ENCODE results near the gene SIPA1L3. TPM values are rescaled to one million over a fixed set of nuclear protein-coding genes. Genes with fewer than 3 reads are reported as not detected.

Gene SIPA1L3
- total and polyA plus RNA-seq, 2 of the 13 experiments (the other 11 are each of a cell fraction or from before 2014, with no cell fraction given): 5.5 to 7.7 TPM

DNA sequence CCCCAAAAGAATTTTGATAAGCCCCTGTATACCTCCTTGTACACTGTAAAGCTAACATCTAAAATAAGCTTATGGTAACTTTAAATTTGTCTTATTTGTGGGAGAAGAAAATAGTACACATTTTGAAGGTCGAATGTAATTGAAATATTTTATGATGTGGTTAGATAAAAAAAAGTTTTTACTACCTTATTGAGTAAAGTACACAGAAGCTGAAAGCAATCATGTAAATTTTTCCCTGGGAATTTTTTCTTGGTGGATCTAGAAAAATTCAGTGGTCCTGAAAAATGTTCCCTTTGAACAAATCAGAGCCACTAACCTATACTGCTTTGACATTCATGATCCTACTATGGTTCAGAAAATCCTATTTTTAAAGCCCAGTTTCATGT is 46.9 kb downstream of the SIPA1L3 start:
- Histone ChIP-seq H3K27me3 (ENCODE audit: control insufficient read depth in 1 of 2, insufficient read depth in 2 of 2, low read length in 2 of 2) (no peaks in the 10 kb centered on the region), H3K79me2 (ENCODE audit: insufficient read depth, low read length) (peaks cover 7% of the 10 kb centered on the region), H3K4me1 (ENCODE audit: insufficient read depth, low read length) (peaks cover 21% of the 10 kb centered on the region), H3K9me3 (ENCODE audit: low read length) (no peaks in the 10 kb centered on the region), H2AFZ (ENCODE audit: low read length) (no peak overlapping the region), H3K27ac (ENCODE audit: extremely low read length, insufficient read depth, low read length) (no peak overlapping the region), H3K4me3 (replicated peaks in 1 of 3; ENCODE audit: insufficient read depth in 1 of 3, low read depth in 2 of 3, low read length in 3 of 3) (no peak overlapping the region), H3K9ac (ENCODE audit: insufficient read depth, low read depth, low read length) (no peak overlapping the region), H4K20me1 (ENCODE audit: insufficient read depth, low read length) (no peaks in the 10 kb centered on the region; the same call in 1 of the 2 replicates), H3K4me2 (ENCODE audit: low read depth, low read length) (no peak overlapping the region), H3K36me3 (replicated peaks in 1 of 2; ENCODE audit: control insufficient read depth in 1 of 2, insufficient read depth in 2 of 2, low read length in 2 of 2) (no peaks in the 10 kb centered on the region)
- no peak for TF ChIP-seq YEATS2 (CRISPR knock-in tag; IDR thresholded peaks at IDR 0.05; ENCODE audit: borderline replicate concordance)
- TF ChIP-seq ZSCAN25 (CRISPR knock-in tag; IDR thresholded peaks at IDR 0.05): no peak
- TF ChIP-seq DMAP1 (CRISPR knock-in tag; IDR thresholded peaks at IDR 0.05): no peak
- TF ChIP-seq SCMH1 (CRISPR knock-in tag; IDR thresholded peaks at IDR 0.05; ENCODE audit: borderline replicate concordance): no peak
- TF ChIP-seq, protein P1, sequence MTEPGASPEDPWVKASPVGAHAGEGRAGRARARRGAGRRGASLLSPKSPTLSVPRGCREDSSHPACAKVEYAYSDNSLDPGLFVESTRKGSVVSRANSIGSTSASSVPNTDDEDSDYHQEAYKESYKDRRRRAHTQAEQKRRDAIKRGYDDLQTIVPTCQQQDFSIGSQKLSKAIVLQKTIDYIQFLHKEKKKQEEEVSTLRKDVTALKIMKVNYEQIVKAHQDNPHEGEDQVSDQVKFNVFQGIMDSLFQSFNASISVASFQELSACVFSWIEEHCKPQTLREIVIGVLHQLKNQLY (CRISPR knock-in tag; IDR thresholded peaks at IDR 0.05): no peak
- TF ChIP-seq MBD4 (IDR thresholded peaks at IDR 0.05; ENCODE audit: borderline replicate concordance, low read length): no peak
- ChIA-PET POLR2A (no interaction called here), CTCF (ENCODE audit: low intra/inter-chr PET ratio, low total read pairs) (no interaction called here)
- BruUV-seq (replicated peaks): no TSS peak
- WGBS (ENCODE audit: low lambda C conversion rate): 78% methylated on average over 1 of the region's 1 CpG
- in situ Hi-C loops (cut with HindIII; ENCODE audit: extremely low pct_ligation_motif_present, low pct_unique_long_range_greater_than_20kb): no loop called here
- no peak for ATAC-seq
- FAIRE-seq: no peak
- no peak for DNase-seq (ENCODE audit: low spot score)
- intact Hi-C loops (cut with micrococcal nuclease; ENCODE audit: unreplicated experiment): no loop called here

DNA sequence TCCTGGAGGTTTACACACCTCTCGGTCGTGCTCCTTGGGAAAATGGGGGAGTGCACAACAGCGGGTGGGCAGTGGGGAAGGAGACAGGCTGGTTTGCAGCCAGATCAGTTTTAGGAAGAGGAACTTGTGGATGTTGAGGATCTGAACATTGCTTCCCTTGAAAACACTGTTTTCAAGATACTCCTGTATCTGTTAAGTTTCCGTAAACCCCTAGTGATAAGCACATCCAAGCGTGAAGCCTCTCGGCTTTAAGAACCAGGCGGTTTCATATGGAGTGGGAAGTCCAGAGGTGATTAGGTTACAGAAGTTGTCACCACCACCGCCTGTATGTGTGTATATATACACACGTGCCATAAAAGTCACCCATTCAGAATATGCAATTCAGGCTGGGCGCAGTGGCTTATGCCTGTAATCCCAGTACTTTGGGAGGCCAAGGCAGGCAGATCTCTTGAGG is 47.4 kb downstream of the SIPA1L3 start:
- Histone ChIP-seq H3K9me3 (ENCODE audit: low read length) (no peaks in the 10 kb centered on the region), H3K9ac (ENCODE audit: insufficient read depth, low read depth, low read length) (no peak overlapping the region), H3K79me2 (ENCODE audit: insufficient read depth, low read length) (peaks cover 11% of the 10 kb centered on the region), H4K20me1 (ENCODE audit: insufficient read depth, low read length) (no peaks in the 10 kb centered on the region; the same call in 1 of the 2 replicates), H2AFZ (ENCODE audit: low read length) (no peak overlapping the region), H3K27me3 (ENCODE audit: control insufficient read depth in 1 of 2, insufficient read depth in 2 of 2, low read length in 2 of 2) (no peaks in the 10 kb centered on the region), H3K4me1 (ENCODE audit: insufficient read depth, low read length) (peaks cover 21% of the 10 kb centered on the region), H3K36me3 (replicated peaks in 1 of 2; ENCODE audit: control insufficient read depth in 1 of 2, insufficient read depth in 2 of 2, low read length in 2 of 2) (no peaks in the 10 kb centered on the region), H3K27ac (ENCODE audit: extremely low read length, insufficient read depth, low read length) (no peak overlapping the region), H3K4me2 (ENCODE audit: low read depth, low read length) (no peak overlapping the region), H3K4me3 (replicated peaks in 1 of 3; ENCODE audit: insufficient read depth in 1 of 3, low read depth in 2 of 3, low read length in 3 of 3) (no peak overlapping the region)
- 97% methylated on average over 10 of the region's 10 CpGs for WGBS (ENCODE audit: low lambda C conversion rate)
- POLR2A ChIA-PET: no interaction called here
- in situ Hi-C loops (cut with HindIII; ENCODE audit: extremely low pct_ligation_motif_present, low pct_unique_long_range_greater_than_20kb) (no loop called here), intact Hi-C loops (cut with micrococcal nuclease; ENCODE audit: unreplicated experiment) (no loop called here)
- no peak for DNase-seq (ENCODE audit: low spot score)
- FAIRE-seq: no peak
- no peak for ATAC-seq
- CTCF ChIA-PET (ENCODE audit: low intra/inter-chr PET ratio, low total read pairs): no interaction called here
- no peak for TF ChIP-seq RFX1 (IDR thresholded peaks at IDR 0.05)
- no peak for TF ChIP-seq ZNF180 (CRISPR knock-in tag; IDR thresholded peaks at IDR 0.05; ENCODE audit: borderline replicate concordance, low read depth)
- TF ChIP-seq DPF2 (CRISPR knock-in tag; IDR thresholded peaks at IDR 0.05; ENCODE audit: borderline replicate concordance, low read depth): no peak
- BruUV-seq (replicated peaks): no TSS peak
